SU-DHL-6 (cell line): Measurements from ENCODE around the gene MAP3K1.

ENCODE experiments used
- H2AFZ ChIP-seq: fragments of 200-600 bp; sonication (generic); 2 replicates; pipeline ENCODE4 v1.6.1; 2014; ENCODE audit warnings: low read depth, mild to moderate bottlenecking, moderate library complexity, mixed read lengths, antibody characterized with exemption, low read length; ENCODE audit not compliant: severe bottlenecking
- H3F3A ChIP-seq: fragments of 200-600 bp; shearing (Covaris generic); 2 replicates; pipeline ENCODE4 v1.6.0; 2016; ENCODE audit warnings: antibody characterized with exemption, mild to moderate bottlenecking; ENCODE audit not compliant: insufficient read depth
- H3K27ac ChIP-seq: fragments of 200-600 bp; sonication (generic); 2 replicates; pipeline ENCODE4 v1.5.1; 2016; ENCODE audit warnings: low read depth, mild to moderate bottlenecking, low read length, moderate library complexity, mixed read lengths
- H3K27me3 ChIP-seq: fragments of 200-600 bp; sonication (generic), shearing (Covaris generic); 2 replicates; pipeline ENCODE4 v1.6.0; 2014; ENCODE audit warnings: mild to moderate bottlenecking, low read length
- H3K36me3 ChIP-seq: fragments of 200-600 bp; sonication (generic); 2 replicates; pipeline ENCODE4 v1.6.1; 2014; ENCODE audit warnings: mild to moderate bottlenecking, low read length, mixed read lengths
- H3K4me2 ChIP-seq: fragments of 300-600, 200-600 bp; shearing (Covaris generic), sonication (generic); 2 replicates; pipeline ENCODE4 v1.6.0; 2014; ENCODE audit warnings: low read length, low read depth, mild to moderate bottlenecking; ENCODE audit not compliant: poor library complexity, severe bottlenecking
- H3K4me3 ChIP-seq: fragments of 200-600 bp; sonication (generic); 2 replicates; pipeline ENCODE4 v1.5.1; 2014; ENCODE audit warnings: antibody characterized with exemption, low read length, mild to moderate bottlenecking, mixed read lengths; ENCODE audit not compliant: insufficient read depth, poor library complexity, severe bottlenecking
- H3K79me2 ChIP-seq: fragments of 200-600 bp; sonication (generic); 2 replicates; pipeline ENCODE4 v1.6.1; 2014; ENCODE audit warnings: mild to moderate bottlenecking, low read length, moderate library complexity; ENCODE audit not compliant: insufficient read depth
- H3K9ac ChIP-seq: fragments of 200-600 bp; sonication (generic); 2 replicates; pipeline ENCODE4 v1.7.0; 2014; ENCODE audit warnings: mild to moderate bottlenecking, low read length
- H3K9me2 ChIP-seq: fragments of 200-600 bp; sonication (generic); replicated peaks from 2 replicates; pipeline ENCODE4 v1.6.1; 2014; ENCODE audit warnings: low read length; ENCODE audit not compliant: insufficient read depth
- H3K9me3 ChIP-seq: fragments of 200-600 bp; sonication (generic); 2 replicates; pipeline ENCODE4 v1.6.1; 2014; ENCODE audit warnings: low read length, mixed read lengths; ENCODE audit not compliant: insufficient read depth
- H4K20me1 ChIP-seq: fragments of 200-600 bp; sonication (generic); 2 replicates; pipeline ENCODE4 v1.6.1; 2014; ENCODE audit warnings: low read depth, mild to moderate bottlenecking, antibody characterized with exemption, low read length, moderate library complexity, mixed read lengths
- CTCF ChIP-seq: fragments of 200-600 bp; sonication (generic); IDR thresholded peaks from one replicate; pipeline ENCODE4 v1.5.1; 2017; ENCODE audit warnings: antibody characterized with exemption, mild to moderate bottlenecking, low read length, moderate library complexity; ENCODE audit not compliant: insufficient read depth, poor library complexity, severe bottlenecking
- EZH2phosphoT487 ChIP-seq: fragments of 200-600 bp; sonication (generic), shearing (Covaris generic); conservative IDR thresholded peaks from 2 replicates; pipeline ENCODE4 v1.6.1; 2018; ENCODE audit warnings: mild to moderate bottlenecking, antibody characterized with exemption, low read length, moderate library complexity, mixed read lengths

The MAP3K1 gene

GRCh38 chr5:56913766-56914165, 98.4 kb downstream of the MAP3K1 start:
- Histone ChIP-seq H3K27me3 (no peaks in the 10 kb centered on the region), H3K27ac (no peak overlapping the region), H3K4me2 (no peak overlapping the region)

GRCh38 chr5:56914678-56915077, 99.3 kb downstream of the MAP3K1 start:
- Histone ChIP-seq H3K36me3 (peaks cover 4% of the 10 kb centered on the region; the same call in 1 of the 2 replicates), H3K9me3 (no peaks in the 10 kb centered on the region), H3K79me2 (no peaks in the 10 kb centered on the region), H3K4me2 (no peak overlapping the region), H3F3A (no peaks in the 10 kb centered on the region), H3K4me3 (no peak overlapping the region), H3K27me3 (no peaks in the 10 kb centered on the region), H4K20me1 (no peaks in the 10 kb centered on the region), H3K9me2 (no peaks in the 10 kb centered on the region), H2AFZ (no peak overlapping the region), H3K9ac (no peak overlapping the region), H3K27ac (no peak overlapping the region)
- TF ChIP-seq EZH2phosphoT487 (no peak), CTCF (no peak)

More at GRCh38 chr5:56913766-56914165, 98.4 kb downstream of the MAP3K1 start:
- no peaks in the 10 kb centered on the region for H3K9me2 ChIP-seq
- no peaks in the 10 kb centered on the region for H3F3A ChIP-seq
- no peak overlapping the region for H3K9ac ChIP-seq
- no peaks in the 10 kb centered on the region for H3K9me3 ChIP-seq
- no peak overlapping the region for H3K4me3 ChIP-seq
- H4K20me1 ChIP-seq = no peaks in the 10 kb centered on the region
- H2AFZ ChIP-seq = no peak overlapping the region
- no peaks in the 10 kb centered on the region for H3K79me2 ChIP-seq
- TF ChIP-seq CTCF (no peak), EZH2phosphoT487 (no peak)
- 0 out of 2 replicates have a peak, but pooled peaks cover 3% of the 10 kb centered on the region for H3K36me3 ChIP-seq

- no peaks in the 10 kb centered on the region for H3F3A ChIP-seq
- H3K79me2 ChIP-seq = no peaks in the 10 kb centered on the region
- no peak overlapping the region for H3K4me3 ChIP-seq
- H3K9ac ChIP-seq = no peak overlapping the region
- H3K27ac ChIP-seq = no peak overlapping the region
- no peaks in the 10 kb centered on the region for H3K27me3 ChIP-seq
- H4K20me1 ChIP-seq = no peaks in the 10 kb centered on the region
- H3K9me2 ChIP-seq = no peaks in the 10 kb centered on the region
- peaks cover 16% of the 10 kb centered on the region for H3K36me3 ChIP-seq
- TF ChIP-seq CTCF (no peak), EZH2phosphoT487 (no peak)
- no peak overlapping the region for H2AFZ ChIP-seq
- no peak overlapping the region for H3K4me2 ChIP-seq
- no peaks in the 10 kb centered on the region for H3K9me3 ChIP-seq
Measured at GRCh38 chr5:56917534-56917933, 102.2 kb downstream of the MAP3K1 start.

GRCh38 chr5:56918054-56918453, 102.7 kb downstream of the MAP3K1 start:
- Histone ChIP-seq H4K20me1 (no peaks in the 10 kb centered on the region), H3K9me3 (no peaks in the 10 kb centered on the region), H3K4me2 (no peak overlapping the region), H3K79me2 (no peaks in the 10 kb centered on the region), H3K27me3 (no peaks in the 10 kb centered on the region), H3K9me2 (no peaks in the 10 kb centered on the region), H3K9ac (no peak overlapping the region), H3F3A (no peaks in the 10 kb centered on the region), H3K4me3 (no peak overlapping the region), H2AFZ (no peak overlapping the region), H3K36me3 (peaks cover 19% of the 10 kb centered on the region), H3K27ac (no peak overlapping the region)
- TF ChIP-seq CTCF (no peak), EZH2phosphoT487 (no peak)
